LNCAP (cell line): ENCODE results near the gene SSR2.

Experiments
- TF ChIP-seq, protein P1 (sequence below): fragments of 450-650 bp; IDR thresholded peaks from 2 replicates; pipeline ENCODE4 v1.5.1; 2017; ENCODE audit warnings: mild to moderate bottlenecking

Gene SSR2

DNA sequence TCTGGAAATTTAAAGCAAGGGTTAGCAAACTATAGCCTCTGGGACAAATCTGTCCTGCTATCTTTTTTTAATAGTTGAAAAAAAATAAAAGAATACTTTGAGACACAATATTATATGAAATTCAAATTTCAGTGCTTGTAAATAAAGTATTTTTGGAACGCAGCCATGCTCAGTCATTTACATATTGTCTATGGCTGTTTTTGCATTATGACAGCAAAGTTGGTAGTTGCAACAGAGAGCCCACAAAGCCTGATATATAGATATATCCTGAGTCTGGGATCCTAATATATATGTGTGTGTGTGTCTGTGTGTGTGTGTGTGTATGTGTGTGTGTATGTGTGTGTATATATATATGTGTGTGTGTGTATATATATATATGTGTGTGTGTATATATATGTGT is 20.8 kb downstream of the SSR2 start:
- TF ChIP-seq, protein P1, sequence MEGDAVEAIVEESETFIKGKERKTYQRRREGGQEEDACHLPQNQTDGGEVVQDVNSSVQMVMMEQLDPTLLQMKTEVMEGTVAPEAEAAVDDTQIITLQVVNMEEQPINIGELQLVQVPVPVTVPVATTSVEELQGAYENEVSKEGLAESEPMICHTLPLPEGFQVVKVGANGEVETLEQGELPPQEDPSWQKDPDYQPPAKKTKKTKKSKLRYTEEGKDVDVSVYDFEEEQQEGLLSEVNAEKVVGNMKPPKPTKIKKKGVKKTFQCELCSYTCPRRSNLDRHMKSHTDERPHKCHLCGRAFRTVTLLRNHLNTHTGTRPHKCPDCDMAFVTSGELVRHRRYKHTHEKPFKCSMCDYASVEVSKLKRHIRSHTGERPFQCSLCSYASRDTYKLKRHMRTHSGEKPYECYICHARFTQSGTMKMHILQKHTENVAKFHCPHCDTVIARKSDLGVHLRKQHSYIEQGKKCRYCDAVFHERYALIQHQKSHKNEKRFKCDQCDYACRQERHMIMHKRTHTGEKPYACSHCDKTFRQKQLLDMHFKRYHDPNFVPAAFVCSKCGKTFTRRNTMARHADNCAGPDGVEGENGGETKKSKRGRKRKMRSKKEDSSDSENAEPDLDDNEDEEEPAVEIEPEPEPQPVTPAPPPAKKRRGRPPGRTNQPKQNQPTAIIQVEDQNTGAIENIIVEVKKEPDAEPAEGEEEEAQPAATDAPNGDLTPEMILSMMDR: no peak

DNA sequence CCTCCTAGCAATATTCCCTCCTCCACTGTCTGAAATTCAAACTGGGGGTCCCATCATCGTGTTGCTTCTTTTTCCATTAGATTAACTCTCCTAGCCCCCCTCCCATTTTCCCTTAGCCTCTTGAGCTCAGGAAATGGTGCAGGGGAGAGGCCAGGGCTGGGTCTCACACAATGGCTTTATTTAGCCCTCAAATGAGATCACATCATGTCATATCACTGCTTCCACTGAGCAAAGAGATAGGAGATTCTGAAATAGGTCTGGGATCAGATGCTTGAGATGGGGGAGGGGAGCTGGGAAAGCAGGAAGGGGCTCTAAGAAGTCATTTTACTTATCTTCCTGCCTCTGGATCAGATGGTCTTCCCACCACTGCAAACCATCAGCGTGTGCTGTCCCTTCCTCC is 24.6 kb downstream of the SSR2 start:
- TF ChIP-seq, protein P1: no peak

DNA sequence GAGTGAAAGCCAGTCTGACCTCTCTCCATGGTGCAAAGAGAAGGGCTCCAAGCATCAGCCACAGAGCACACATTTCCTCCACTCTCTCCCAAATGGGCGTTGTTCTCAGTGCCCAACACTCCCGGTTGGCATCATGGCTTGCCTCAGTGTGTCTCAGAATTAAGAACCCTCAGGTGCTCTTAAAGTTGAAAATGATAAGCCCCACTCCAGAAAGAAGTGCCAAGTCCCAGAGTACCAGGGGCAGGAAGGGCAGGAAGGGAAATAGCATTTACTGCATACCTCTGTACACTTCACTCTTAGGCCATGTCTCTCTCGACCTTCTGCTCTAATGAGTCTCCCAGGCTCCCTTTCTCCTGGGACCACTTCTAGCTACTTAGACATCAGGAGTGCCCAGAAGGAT is 27.2 kb downstream of the SSR2 start:
- TF ChIP-seq, protein P1: no peak

DNA sequence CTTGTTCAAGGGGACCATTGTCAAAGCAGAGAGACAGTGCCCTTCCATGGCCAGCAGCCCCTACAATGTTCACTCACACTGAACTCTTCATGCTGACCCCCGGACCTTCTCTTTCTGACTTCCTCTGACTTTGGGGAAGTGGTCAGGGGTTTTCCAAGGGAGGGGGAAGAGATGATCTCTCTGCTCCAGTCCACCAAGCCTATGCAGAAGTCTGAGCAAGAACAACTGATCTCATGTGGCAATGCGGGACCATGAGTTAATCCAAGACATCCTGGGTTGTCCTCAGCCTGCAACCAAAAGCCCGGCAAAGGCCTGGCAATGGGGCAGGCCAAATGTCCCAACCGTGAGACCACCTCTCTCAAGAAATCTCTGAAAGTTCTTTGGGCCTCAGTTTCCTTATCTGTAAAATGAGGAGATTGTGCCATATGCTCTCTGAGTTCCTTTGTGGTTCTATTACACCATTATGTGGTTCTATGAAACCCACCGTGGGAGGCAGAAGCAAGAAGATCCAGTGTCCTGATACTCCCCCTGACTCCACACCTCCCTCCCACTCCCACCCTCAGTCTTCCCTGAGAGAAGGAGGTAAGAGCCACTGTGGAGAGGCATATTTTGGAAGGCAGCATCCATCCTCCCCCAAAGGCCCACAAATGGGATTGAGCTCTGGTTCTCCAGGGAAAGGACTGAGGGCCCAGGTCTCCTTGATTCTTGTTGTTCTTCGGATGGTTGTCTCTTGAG is 30.6 kb downstream of the SSR2 start:
- TF ChIP-seq, protein P1: no peak

DNA sequence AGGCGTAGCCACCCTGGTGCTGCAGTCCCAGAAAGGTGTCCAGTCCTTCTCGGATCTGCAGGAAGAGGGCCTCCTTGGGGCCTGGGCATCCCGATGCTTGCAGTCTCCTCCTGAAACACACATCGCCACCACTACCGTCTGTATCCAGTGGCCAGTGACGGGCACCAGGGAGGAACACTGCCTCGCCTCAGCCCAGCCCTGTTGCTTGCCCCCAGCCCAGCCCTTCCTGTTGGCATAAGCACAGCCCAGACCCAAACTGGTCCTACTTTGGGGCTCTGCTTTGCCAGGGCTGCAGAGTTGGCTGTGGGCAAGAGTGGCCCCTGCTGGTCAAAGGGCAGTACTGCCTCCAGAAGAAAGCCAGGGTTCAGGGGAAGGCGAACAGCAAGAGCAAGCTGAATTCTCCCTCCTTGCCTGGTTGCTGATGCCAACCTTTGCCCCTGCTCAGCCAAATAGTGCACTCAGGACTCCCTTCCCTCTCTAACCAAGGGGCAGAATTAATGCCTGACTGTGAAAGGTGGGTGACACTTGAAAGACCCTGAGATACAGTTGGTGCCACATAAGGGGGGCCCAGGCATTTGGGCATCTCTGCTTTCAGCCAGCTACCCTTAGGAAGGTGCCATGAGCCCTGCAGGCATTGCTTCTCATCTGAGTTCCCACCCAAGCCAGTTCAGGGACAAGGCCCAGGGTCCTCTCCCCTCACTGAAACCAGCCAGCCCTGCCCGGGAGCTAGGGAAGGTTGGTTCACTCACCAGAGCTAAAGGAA is 31.3 kb downstream of the SSR2 start:
- TF ChIP-seq, protein P1: peak; percentile 100

- TF ChIP-seq, protein P1: no peak
Observed at GRCh38 chr1:155984341-155984740, 36.4 kb downstream of the SSR2 start.

DNA sequence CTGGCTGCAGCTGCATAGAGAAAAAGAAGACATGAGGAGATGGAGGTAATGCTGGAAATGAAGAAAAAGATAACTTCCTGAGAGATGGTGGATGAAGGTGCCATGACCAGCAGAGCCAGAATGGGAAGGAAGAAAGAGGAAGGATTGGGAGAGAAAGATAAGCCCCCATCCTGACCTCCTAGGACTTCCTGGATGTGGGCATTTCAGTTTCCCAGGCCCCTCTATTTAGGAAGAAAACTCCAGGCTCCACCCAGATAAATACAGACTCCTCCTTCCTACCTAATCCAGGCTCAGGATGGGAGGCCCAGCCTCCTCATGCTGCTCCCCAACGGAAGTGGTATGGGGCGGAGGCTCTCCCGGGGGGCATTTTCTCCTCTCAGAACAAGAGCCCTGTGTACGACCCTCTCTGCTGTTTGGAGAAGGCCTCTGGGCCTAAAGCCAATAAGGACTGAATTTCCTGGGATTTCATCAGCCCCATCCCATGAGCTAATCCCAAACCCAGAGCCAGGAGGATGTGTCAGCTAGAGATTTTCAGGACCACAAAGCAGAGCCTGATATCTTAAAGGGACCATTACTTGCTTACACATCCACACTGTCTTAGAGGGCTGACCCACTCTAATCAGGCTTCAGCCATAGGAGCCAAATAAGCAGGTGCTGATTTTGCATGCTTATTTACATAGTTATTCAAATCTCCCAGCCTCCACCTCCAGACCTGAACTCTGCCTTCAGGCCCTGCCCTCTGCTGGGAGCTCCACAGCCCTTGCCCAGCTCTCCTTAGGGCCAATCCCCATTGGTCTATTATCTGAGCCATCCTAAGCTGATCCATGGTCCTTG is 37.3 kb downstream of the SSR2 start:
- TF ChIP-seq, protein P1: no peak
